ENCODE results near the gene TRERF1. TPM values are rescaled to one million over a fixed set of nuclear protein-coding genes. Genes with fewer than 3 reads are reported as not detected.

The TRERF1 gene
- total and polyA plus RNA-seq, 5 donors from 2014 or later, result 2.3 to 55.7 (median 4.7) TPM

DNA sequence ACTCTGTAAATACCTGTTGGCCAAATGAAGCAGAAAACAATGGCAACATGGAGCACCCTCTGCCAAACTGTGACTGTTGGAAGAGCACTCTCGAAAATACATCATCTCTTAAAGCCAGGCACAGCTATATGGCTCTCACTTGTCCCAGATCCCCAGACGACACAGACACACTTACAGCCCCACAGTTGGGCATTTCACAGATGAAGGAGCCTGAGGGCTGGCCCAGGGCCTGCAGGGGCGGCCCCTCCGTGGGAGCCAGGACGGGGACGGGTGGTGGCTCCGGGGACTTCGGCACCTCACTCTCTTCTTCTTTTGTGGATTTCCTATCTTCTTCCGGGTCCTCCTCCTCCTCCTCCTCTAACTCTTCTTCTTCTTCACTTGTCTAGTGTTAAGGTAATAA, 215.7 kb downstream of the TRERF1 start:
- H3K27me3 ChIP-seq (ENCODE audit: control insufficient read depth, insufficient read depth, low read length), result no peaks in the 10 kb centered on the region
- no peak overlapping the region for H3K27ac ChIP-seq (ENCODE audit: insufficient read depth, low read length, poor library complexity, severe bottlenecking)
- Mint-ChIP-seq H3K4me3 (no peak overlapping the region), H3K27me3 (no peaks in the 10 kb centered on the region), H3K27ac (peak overlapping the region in 1 of 3 donors; percentile 52), H3K36me3 (peaks cover 38% of the 10 kb centered on the region), H3K4me1 (peaks cover 0 to 6% (median 2%) of the 10 kb centered on the region in 4 donors), H3K9me3 (no peaks in the 10 kb centered on the region)
- peaks cover 75% of the 10 kb centered on the region for H3K36me3 ChIP-seq (ENCODE audit: control insufficient read depth, insufficient read depth, low read length)
- ATAC-seq (ENCODE audit: low read depth in 2 of 2) (no peak), DNase-seq (no peak)
- no peak overlapping the region for H3K4me3 ChIP-seq (ENCODE audit: low read depth, low read length)
- H3K4me1 ChIP-seq (ENCODE audit: control insufficient read depth, insufficient read depth, low read length, poor library complexity, severe bottlenecking), result no peaks in the 10 kb centered on the region
- no peaks in the 10 kb centered on the region for H3K9me3 ChIP-seq (ENCODE audit: control insufficient read depth in 2 of 2, low read length in 2 of 2)

DNA sequence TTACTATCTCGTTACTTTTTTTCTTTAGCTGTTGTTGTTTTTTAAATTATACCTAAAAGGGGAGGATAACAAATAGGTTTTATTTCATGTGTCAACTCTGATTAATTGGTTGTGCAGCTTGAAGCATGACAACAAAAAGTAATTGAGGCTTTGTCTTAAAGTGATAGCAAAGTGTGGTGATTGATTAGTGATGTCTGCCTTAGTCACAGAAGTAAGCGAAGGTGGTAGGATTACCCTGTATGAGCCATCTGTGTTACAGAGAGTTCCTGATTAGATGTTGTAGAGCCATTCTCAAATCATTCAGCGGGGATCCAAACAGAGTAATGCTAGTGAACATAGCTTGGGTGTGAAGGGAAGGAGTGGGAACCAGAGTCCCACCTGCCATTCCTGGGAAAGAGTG, 219.7 kb downstream of the TRERF1 start:
- no peaks in the 10 kb centered on the region for H3K4me1 ChIP-seq (ENCODE audit: control insufficient read depth, insufficient read depth, low read length, poor library complexity, severe bottlenecking)
- peaks cover 77% of the 10 kb centered on the region for H3K36me3 ChIP-seq (ENCODE audit: control insufficient read depth, insufficient read depth, low read length)
- H3K27me3 Mint-ChIP-seq, result no peaks in the 10 kb centered on the region
- H3K27ac ChIP-seq (ENCODE audit: insufficient read depth, low read length, poor library complexity, severe bottlenecking), result no peak overlapping the region
- DNase-seq (no peak), ATAC-seq (ENCODE audit: low read depth in 2 of 2) (no peak)
- H3K27me3 ChIP-seq (ENCODE audit: control insufficient read depth, insufficient read depth, low read length), result no peaks in the 10 kb centered on the region
- no peak overlapping the region for H3K4me3 ChIP-seq (ENCODE audit: low read depth, low read length)
- peaks cover 30% of the 10 kb centered on the region for H3K36me3 Mint-ChIP-seq
- H3K9me3 Mint-ChIP-seq, result no peaks in the 10 kb centered on the region
- H3K27ac Mint-ChIP-seq, result no peak overlapping the region
- H3K4me3 Mint-ChIP-seq, result no peak overlapping the region
- H3K9me3 ChIP-seq (ENCODE audit: control insufficient read depth in 2 of 2, low read length in 2 of 2), result no peaks in the 10 kb centered on the region
- no peaks in the 10 kb centered on the region for H3K4me1 Mint-ChIP-seq

DNA sequence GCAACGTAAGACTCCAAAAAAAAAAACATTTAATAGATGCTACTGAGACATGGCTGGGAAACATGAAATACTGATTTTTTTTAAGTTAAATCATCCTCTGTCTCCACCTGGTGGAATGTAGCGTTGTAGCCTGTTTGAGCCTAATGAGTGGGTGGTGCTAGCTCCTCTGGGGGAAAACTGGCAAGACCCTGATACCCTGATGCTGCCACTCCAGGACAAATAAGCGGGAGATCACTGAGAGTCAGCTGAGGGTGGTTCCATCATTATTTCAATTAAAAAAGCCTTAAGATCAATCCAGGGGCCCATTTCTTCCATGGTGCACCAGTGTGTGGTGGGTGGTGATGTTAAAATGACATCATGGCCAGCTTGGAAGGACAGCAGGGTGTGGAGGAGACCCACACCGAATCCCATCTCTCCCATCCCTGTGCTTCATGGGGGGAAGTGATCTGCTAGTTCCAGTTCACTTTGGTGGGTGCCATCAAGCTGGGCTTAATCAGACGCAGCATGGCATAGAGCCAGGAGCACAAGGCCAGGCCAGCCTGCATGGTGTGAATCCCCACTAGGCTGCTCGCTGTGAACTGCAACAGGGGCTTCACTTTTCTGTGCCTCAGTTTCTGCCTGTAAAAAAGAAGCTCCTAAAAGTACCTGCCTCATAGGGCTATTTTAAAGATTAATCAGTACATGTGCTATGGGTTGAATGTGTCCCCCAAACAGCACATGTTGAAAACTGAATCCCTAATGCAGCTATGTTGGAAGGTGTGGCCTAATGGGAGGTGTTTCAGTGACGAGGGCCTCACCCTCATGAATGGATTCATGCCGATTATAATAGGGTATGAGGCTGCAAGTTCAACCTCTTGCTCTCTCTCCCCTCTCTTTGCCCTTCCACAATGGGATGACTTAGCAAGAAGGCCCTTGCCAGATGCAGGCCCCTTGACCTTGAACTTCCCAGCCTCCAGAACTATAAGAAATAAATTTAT, 221.1 kb downstream of the TRERF1 start:
- peaks cover 69% of the 10 kb centered on the region for H3K36me3 ChIP-seq (ENCODE audit: control insufficient read depth, insufficient read depth, low read length)
- H3K9me3 ChIP-seq (ENCODE audit: control insufficient read depth in 2 of 2, low read length in 2 of 2), result no peaks in the 10 kb centered on the region
- no peak overlapping the region for H3K4me3 ChIP-seq (ENCODE audit: low read depth, low read length)
- H3K9me3 Mint-ChIP-seq, result no peaks in the 10 kb centered on the region
- H3K27me3 Mint-ChIP-seq, result no peaks in the 10 kb centered on the region
- no peak overlapping the region for H3K27ac Mint-ChIP-seq
- no peak overlapping the region for H3K4me3 Mint-ChIP-seq
- H3K36me3 Mint-ChIP-seq, result peaks cover 27% of the 10 kb centered on the region
- no peak for DNase-seq
- no peaks in the 10 kb centered on the region for H3K4me1 Mint-ChIP-seq
- H3K4me1 ChIP-seq (ENCODE audit: control insufficient read depth, insufficient read depth, low read length, poor library complexity, severe bottlenecking), result no peaks in the 10 kb centered on the region
- no peaks in the 10 kb centered on the region for H3K27me3 ChIP-seq (ENCODE audit: control insufficient read depth, insufficient read depth, low read length)
- H3K27ac ChIP-seq (ENCODE audit: insufficient read depth, low read length, poor library complexity, severe bottlenecking), result no peak overlapping the region
- no peak for ATAC-seq (ENCODE audit: low read depth in 2 of 2)

DNA sequence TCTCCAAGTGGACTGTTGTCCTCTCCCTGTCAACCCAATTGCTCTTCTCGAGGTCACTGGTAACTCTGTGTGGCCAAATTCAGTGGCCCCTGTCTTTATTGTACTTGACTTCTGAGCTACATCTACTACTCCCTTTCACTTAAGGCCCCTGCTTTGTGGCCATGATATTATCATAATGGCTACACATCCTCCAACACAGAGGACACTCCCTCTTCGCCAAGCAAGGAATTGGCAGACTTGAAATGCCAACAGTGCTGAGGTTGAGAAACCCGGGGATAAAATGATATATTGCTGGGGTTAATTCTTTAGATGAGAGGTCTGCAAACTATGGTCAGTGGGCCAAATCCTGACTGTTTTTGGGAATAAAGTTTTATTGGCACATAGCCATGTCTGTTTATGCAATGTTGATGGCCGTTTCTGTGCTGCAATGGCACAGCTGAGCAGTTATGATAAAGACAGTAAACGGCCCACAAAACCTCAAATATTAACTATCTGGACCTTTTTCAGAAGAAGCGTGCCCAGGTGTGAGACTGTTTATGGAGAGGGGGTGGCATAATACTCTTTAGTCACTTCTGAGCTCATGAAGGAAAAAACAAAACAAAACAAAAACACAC, 222.1 kb downstream of the TRERF1 start:
- ATAC-seq (ENCODE audit: low read depth in 2 of 2) (no peak), DNase-seq (no peak)
- peaks cover 0 to 1% (median 0%) of the 10 kb centered on the region in 4 donors for H3K4me1 Mint-ChIP-seq
- Histone ChIP-seq H3K27me3 (ENCODE audit: control insufficient read depth, insufficient read depth, low read length) (no peaks in the 10 kb centered on the region), H3K4me1 (ENCODE audit: control insufficient read depth, insufficient read depth, low read length, poor library complexity, severe bottlenecking) (no peaks in the 10 kb centered on the region), H3K4me3 (ENCODE audit: low read depth, low read length) (no peak overlapping the region), H3K27ac (ENCODE audit: insufficient read depth, low read length, poor library complexity, severe bottlenecking) (no peak overlapping the region), H3K36me3 (ENCODE audit: control insufficient read depth, insufficient read depth, low read length) (peaks cover 62% of the 10 kb centered on the region), H3K9me3 (ENCODE audit: control insufficient read depth in 2 of 2, low read length in 2 of 2) (no peaks in the 10 kb centered on the region)
- H3K9me3 Mint-ChIP-seq, result no peaks in the 10 kb centered on the region
- peaks cover 24% of the 10 kb centered on the region for H3K36me3 Mint-ChIP-seq
- peak overlapping the region in 1 of 3 donors; percentile 22 for H3K27ac Mint-ChIP-seq
- no peaks in the 10 kb centered on the region for H3K27me3 Mint-ChIP-seq
- H3K4me3 Mint-ChIP-seq, result no peak overlapping the region

DNA sequence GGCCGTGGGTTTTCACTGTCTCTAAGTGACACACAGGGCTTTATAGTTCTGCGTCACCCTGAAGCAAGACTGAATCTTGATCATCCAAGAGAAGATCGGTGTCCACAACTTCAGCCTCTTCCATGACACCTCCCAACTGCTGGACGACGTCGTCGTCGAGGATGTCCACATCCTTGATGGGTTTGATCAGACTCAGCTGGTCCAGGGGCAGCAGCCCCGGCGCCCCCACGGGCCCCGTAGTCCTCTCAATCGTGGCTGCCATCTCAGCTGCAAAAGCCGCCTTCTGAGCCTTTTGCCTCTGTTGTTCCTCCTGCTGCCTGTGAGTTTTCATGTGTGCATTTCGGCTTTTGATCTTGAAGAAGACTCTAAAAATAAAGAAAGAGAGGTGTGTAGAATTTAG, 223.4 kb downstream of the TRERF1 start:
- peaks cover 21% of the 10 kb centered on the region for H3K36me3 Mint-ChIP-seq
- Histone ChIP-seq H3K27ac (ENCODE audit: insufficient read depth, low read length, poor library complexity, severe bottlenecking) (no peak overlapping the region), H3K9me3 (ENCODE audit: control insufficient read depth in 2 of 2, low read length in 2 of 2) (no peaks in the 10 kb centered on the region), H3K36me3 (ENCODE audit: control insufficient read depth, insufficient read depth, low read length) (peaks cover 60% of the 10 kb centered on the region), H3K4me3 (ENCODE audit: low read depth, low read length) (no peak overlapping the region), H3K4me1 (ENCODE audit: control insufficient read depth, insufficient read depth, low read length, poor library complexity, severe bottlenecking) (no peaks in the 10 kb centered on the region), H3K27me3 (ENCODE audit: control insufficient read depth, insufficient read depth, low read length) (no peaks in the 10 kb centered on the region)
- no peak for DNase-seq
- H3K4me3 Mint-ChIP-seq, result no peak overlapping the region
- H3K9me3 Mint-ChIP-seq, result no peaks in the 10 kb centered on the region
- H3K27me3 Mint-ChIP-seq, result no peaks in the 10 kb centered on the region
- H3K4me1 Mint-ChIP-seq, result peaks cover 0 to 6% (median 3%) of the 10 kb centered on the region in 4 donors
- ATAC-seq (ENCODE audit: low read depth in 2 of 2), result no peak
- no peak overlapping the region for H3K27ac Mint-ChIP-seq

DNA sequence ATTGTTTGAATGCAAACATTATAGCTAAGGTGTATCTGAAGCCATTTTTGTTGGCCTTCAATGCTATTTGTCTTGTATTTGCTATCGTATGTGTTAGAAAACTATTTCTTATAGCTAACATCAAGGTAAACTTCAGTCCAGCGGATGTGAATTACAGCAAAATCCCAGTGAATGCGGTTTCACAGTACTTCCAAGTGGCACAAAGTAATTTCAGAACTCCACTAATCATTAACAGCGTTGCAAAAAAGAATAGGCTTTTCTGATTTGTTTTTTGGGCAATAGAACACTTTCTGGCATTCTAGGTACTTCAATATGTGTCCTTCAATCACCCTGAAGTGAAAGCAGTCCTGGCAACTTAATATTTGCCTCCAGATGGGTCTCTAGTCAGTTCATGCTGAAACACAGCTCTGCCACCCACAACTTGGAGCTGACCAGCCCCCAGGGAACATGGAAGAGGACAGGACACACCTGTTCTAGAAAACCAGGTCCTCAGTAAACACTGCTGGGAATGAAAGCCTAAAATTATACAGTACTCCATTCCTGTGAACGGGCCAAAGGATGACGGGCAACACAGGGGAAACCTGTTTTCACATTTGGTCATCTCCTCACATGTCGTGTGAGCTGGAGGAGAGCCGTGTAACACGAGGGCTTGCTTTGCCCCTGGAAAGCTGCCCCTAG, 224.4 kb downstream of the TRERF1 start:
- no peak overlapping the region for H3K4me3 Mint-ChIP-seq
- peaks cover 21% of the 10 kb centered on the region for H3K36me3 Mint-ChIP-seq
- no peak overlapping the region for H3K4me3 ChIP-seq (ENCODE audit: low read depth, low read length)
- no peak overlapping the region for H3K27ac ChIP-seq (ENCODE audit: insufficient read depth, low read length, poor library complexity, severe bottlenecking)
- DNase-seq (no peak), ATAC-seq (ENCODE audit: low read depth in 2 of 2) (no peak)
- no peak overlapping the region for H3K27ac Mint-ChIP-seq
- no peaks in the 10 kb centered on the region for H3K4me1 ChIP-seq (ENCODE audit: control insufficient read depth, insufficient read depth, low read length, poor library complexity, severe bottlenecking)
- H3K9me3 ChIP-seq (ENCODE audit: control insufficient read depth in 2 of 2, low read length in 2 of 2), result no peaks in the 10 kb centered on the region
- no peaks in the 10 kb centered on the region for H3K27me3 ChIP-seq (ENCODE audit: control insufficient read depth, insufficient read depth, low read length)
- no peaks in the 10 kb centered on the region for H3K27me3 Mint-ChIP-seq
- peaks cover 53% of the 10 kb centered on the region for H3K36me3 ChIP-seq (ENCODE audit: control insufficient read depth, insufficient read depth, low read length)
- peaks cover 0 to 6% (median 3%) of the 10 kb centered on the region in 4 donors for H3K4me1 Mint-ChIP-seq
- no peaks in the 10 kb centered on the region for H3K9me3 Mint-ChIP-seq

DNA sequence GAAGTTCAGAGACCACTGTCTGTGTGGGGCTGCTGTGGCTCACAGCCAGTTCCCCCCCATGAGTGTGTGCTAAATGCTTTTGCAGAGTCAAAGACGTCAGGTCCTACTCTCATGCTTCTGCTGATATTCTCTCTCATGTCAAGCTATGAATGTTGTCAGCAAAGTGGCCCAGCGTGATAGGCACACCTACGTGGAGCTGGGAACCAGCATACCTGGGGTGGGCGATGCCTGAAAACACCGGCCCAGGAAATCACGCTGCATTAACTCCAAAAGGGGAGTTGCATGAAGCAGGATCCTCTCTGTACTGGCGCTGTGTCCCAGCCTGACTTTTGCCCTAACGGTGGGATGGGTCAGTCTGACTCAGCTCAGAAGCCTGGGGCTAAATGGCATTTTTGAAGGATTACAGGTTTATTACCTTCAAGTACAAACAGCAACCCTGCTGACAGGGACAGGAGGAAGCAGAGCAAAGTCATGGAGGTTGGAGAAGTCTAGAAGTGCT, 225.0 kb downstream of the TRERF1 start:
- ATAC-seq (ENCODE audit: low read depth in 2 of 2) (no peak), DNase-seq (no peak)
- Histone ChIP-seq H3K4me1 (ENCODE audit: control insufficient read depth, insufficient read depth, low read length, poor library complexity, severe bottlenecking) (no peaks in the 10 kb centered on the region), H3K27ac (ENCODE audit: insufficient read depth, low read length, poor library complexity, severe bottlenecking) (no peak overlapping the region), H3K27me3 (ENCODE audit: control insufficient read depth, insufficient read depth, low read length) (no peaks in the 10 kb centered on the region), H3K4me3 (ENCODE audit: low read depth, low read length) (no peak overlapping the region), H3K9me3 (ENCODE audit: control insufficient read depth in 2 of 2, low read length in 2 of 2) (no peaks in the 10 kb centered on the region), H3K36me3 (ENCODE audit: control insufficient read depth, insufficient read depth, low read length) (peaks cover 47% of the 10 kb centered on the region)
- H3K27ac Mint-ChIP-seq, result peak overlapping the region in 1 of 3 donors; percentile 46
- H3K4me3 Mint-ChIP-seq, result no peak overlapping the region
- H3K9me3 Mint-ChIP-seq, result no peaks in the 10 kb centered on the region
- no peaks in the 10 kb centered on the region for H3K27me3 Mint-ChIP-seq
- H3K4me1 Mint-ChIP-seq, result peaks cover 0 to 6% (median 3%) of the 10 kb centered on the region in 4 donors
- peaks cover 15% of the 10 kb centered on the region for H3K36me3 Mint-ChIP-seq

Data from CD4-positive, CD25-positive, alpha-beta regulatory T cell (primary cell).